GM23248 (cell line): ENCODE measurements around the gene SMCHD1. TPM values are rescaled to one million over a fixed set of nuclear protein-coding genes. Genes with fewer than 3 reads are reported as not detected.

ENCODE experiments used
- DNase-seq: peaks from one replicate; pipeline ENCODE4 v3.0.0-alpha.2; 2015
- H2AFZ ChIP-seq: fragments of 200-600 bp; sonication (generic); 2 replicates; pipeline ENCODE4 v1.6.1; 2016; ENCODE audit warnings: antibody characterized with exemption
- H3F3A ChIP-seq: fragments of 200-600 bp; sonication (generic); 2 replicates; pipeline ENCODE4 v1.6.1; 2016; ENCODE audit warnings: mild to moderate bottlenecking, antibody characterized with exemption, mixed run types; ENCODE audit not compliant: insufficient read depth
- H3K27ac ChIP-seq: fragments of 200-600 bp; sonication (generic); 2 replicates; pipeline ENCODE4 v1.5.1; 2016; ENCODE audit warnings: mild to moderate bottlenecking
- H3K27me3 ChIP-seq: fragments of 200-600 bp; sonication (generic); replicated peaks from 2 replicates; pipeline ENCODE4 v1.6.1; 2016; ENCODE audit warnings: mild to moderate bottlenecking; ENCODE audit not compliant: insufficient read depth
- H3K36me3 ChIP-seq: fragments of 200-600 bp; sonication (generic); 2 replicates; pipeline ENCODE4 v1.6.1; 2016; ENCODE audit warnings: low read depth, mild to moderate bottlenecking
- H3K4me1 ChIP-seq: fragments of 200-600 bp; sonication (generic); 2 replicates; pipeline ENCODE4 v1.6.1; 2016; ENCODE audit warnings: mild to moderate bottlenecking; ENCODE audit not compliant: insufficient read depth
- H3K4me2 ChIP-seq: fragments of 200-600 bp; sonication (generic); one replicate; pipeline ENCODE4 v1.6.1; 2016; ENCODE audit warnings: mild to moderate bottlenecking; ENCODE audit not compliant: unreplicated experiment
- H3K4me3 ChIP-seq: fragments of 200-600 bp; sonication (generic); 2 replicates; pipeline ENCODE4 v1.5.1; 2016; ENCODE audit warnings: mild to moderate bottlenecking
- H3K79me2 ChIP-seq: fragments of 200-600 bp; sonication (generic); 2 replicates; pipeline ENCODE4 v1.6.1; 2016; ENCODE audit warnings: mild to moderate bottlenecking; ENCODE audit not compliant: insufficient read depth
- H3K9ac ChIP-seq: fragments of 200-600 bp; sonication (generic); 2 replicates; pipeline ENCODE4 v1.6.1; 2016; ENCODE audit warnings: mild to moderate bottlenecking
- H3K9me2 ChIP-seq: fragments of 200-600 bp; sonication (generic); 2 replicates; pipeline ENCODE4 v1.6.1; 2016; ENCODE audit warnings: mixed run types, mild to moderate bottlenecking, moderate library complexity; ENCODE audit not compliant: insufficient read depth
- H3K9me3 ChIP-seq: fragments of 200-600 bp; sonication (generic); one replicate; pipeline ENCODE4 v1.6.1; 2017; ENCODE audit warnings: low read depth
- H4K20me1 ChIP-seq: fragments of 200-600 bp; sonication (generic); 2 replicates; pipeline ENCODE4 v1.6.0; 2016; ENCODE audit not compliant: insufficient read depth
- EZH2 ChIP-seq: fragments of 200-600 bp; sonication (generic); IDR thresholded peaks from 2 replicates; pipeline ENCODE4 v1.6.1; 2018; ENCODE audit warnings: antibody characterized with exemption, mild to moderate bottlenecking; ENCODE audit not compliant: insufficient read depth, poor library complexity, severe bottlenecking
- EZH2phosphoT487 ChIP-seq: fragments of 200-600 bp; sonication (generic); IDR thresholded peaks from 2 replicates; pipeline ENCODE4 v1.6.1; 2018; ENCODE audit warnings: antibody characterized with exemption, moderate library complexity, mild to moderate bottlenecking, low read depth; ENCODE audit not compliant: insufficient read depth
- WGBS, 2 experiments: methylation state at CpG; one replicate each; pipeline ENCODE4 v1.1.6; 2015 to 2017; ENCODE audit warnings: low lambda C conversion rate in 2 of 2, low coverage in 1 of 2; ENCODE audit errors: missing lambda C conversion rate in 2 of 2; 5-methylcytosine and 5-hydroxymethylcytosine counted together
- in situ Hi-C: fragments of 300-500 bp; cut with MboI; formaldehyde crosslinking; loops from 2 replicates; pipeline ENCODE4 v1.15.0; 2020
- polyA plus RNA-seq: library from polyadenylated mRNA; unstranded; fragments of >200 nt; fragmentation: Nextera tagmentation; extraction: Ambion mirVana; gene quantifications from 2 replicates; pipeline ENCODE4 v1.2.1, GENCODE V29; 2016
- total RNA-seq: library from RNA; depleted of rRNA; stranded (reverse); fragments of >200 nt; shearing (Covaris generic); gene quantifications from 2 replicates; pipeline ENCODE4 v1.2.3, GENCODE V29; 2014; rRNA removed

SMCHD1 gene
- 34.0 and 38.8 TPM in 2 replicates for total RNA-seq
- polyA plus RNA-seq, result 4.4 and 6.4 TPM in 2 replicates

DNA sequence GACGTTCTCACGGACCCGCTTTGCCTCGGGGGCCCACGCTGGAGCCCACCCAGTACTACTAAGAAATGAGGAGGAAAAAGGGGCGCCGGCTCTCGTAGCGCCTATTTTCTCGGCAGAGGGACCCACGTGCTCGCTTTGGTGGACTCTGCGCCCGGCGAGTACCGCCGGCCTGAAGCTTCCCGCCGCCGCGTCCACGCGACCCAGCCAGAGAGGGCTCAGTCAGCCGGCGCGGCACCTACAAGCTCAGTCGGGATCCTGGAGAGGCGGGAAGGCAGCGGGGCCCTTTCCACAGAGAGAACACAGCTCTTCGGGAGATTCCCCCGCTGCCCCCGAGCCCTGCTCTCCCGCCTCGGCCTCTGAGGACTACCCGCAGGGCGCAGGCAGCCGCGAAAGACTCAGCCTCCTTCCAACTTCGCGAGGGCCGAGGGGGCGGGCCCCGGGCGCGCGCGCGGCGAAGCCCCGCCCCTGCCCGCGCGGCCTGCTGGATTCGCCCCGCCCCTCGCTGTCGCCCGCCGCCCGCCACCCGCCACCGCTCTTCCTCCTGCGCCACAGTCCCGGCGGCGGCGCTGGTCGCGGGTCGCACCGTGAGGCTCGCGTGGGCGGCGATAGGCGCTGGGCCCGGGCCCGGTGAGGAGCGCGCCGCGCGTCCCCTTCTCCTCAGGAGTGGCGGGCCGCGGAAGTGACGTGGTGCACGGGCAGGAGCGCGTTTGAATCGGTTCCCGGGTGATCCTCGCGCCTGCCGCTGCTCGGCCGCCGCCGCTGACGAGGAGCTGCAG, at the start of gene SMCHD1:
Gene SMCHD1, plus strand, starts transcription at position 549 of the 776 bp plus-strand sequence. CDS start 350 bp downstream, outside the sequence.
- Histone ChIP-seq H3K4me3 (peak within 1 kb of the TSS; percentile 80), H4K20me1 (peaks cover 4% of the 10 kb centered on the region; the same call in 1 of the 2 replicates), H3K36me3 (no peaks in the 10 kb centered on the region), H3K27me3 (no peaks in the 10 kb centered on the region), H3K4me2 (peak within 1 kb of the TSS; percentile 90), H3K9me2 (no peaks in the 10 kb centered on the region), H3K4me1 (peaks cover 23% of the 10 kb centered on the region), H2AFZ (peak within 1 kb of the TSS; percentile 84), H3K79me2 (peaks cover 46% of the 10 kb centered on the region), H3F3A (peaks cover 15% of the 10 kb centered on the region), H3K9me3 (no peaks in the 10 kb centered on the region), H3K9ac (peak within 1 kb of the TSS; percentile 93), H3K27ac (peak within 1 kb of the TSS; percentile 82)
- in situ Hi-C loops, result no loop called here
- WGBS, 2 experiments, result 1 to 2% methylated on average over 50 to 71 of the region's 100 CpGs
- TF ChIP-seq EZH2 (no peak), EZH2phosphoT487 (no peak)
- peak; percentile 92 for DNase-seq

- TF ChIP-seq EZH2phosphoT487 (no peak), EZH2 (no peak)
- no peaks in the 10 kb centered on the region for H3F3A ChIP-seq
- no peak overlapping the region for H3K9ac ChIP-seq
- H3K9me3 ChIP-seq, result no peaks in the 10 kb centered on the region
- H4K20me1 ChIP-seq, result no peaks in the 10 kb centered on the region
- no peaks in the 10 kb centered on the region for H3K27me3 ChIP-seq
- peaks cover 3% of the 10 kb centered on the region; the same call in 1 of the 2 replicates for H3K36me3 ChIP-seq
- no peaks in the 10 kb centered on the region for H3K9me2 ChIP-seq
- peaks cover 4% of the 10 kb centered on the region; the same call in 1 of the 2 replicates for H3K4me1 ChIP-seq
- no peak overlapping the region for H3K4me3 ChIP-seq
- peak overlapping the region; percentile 63 for H2AFZ ChIP-seq
- no peaks in the 10 kb centered on the region for H3K79me2 ChIP-seq
- peak overlapping the region; percentile 48 for H3K4me2 ChIP-seq
- 96 to 100% methylated on average over 2 of the region's 2 CpGs for WGBS, 2 experiments
- no peak overlapping the region for H3K27ac ChIP-seq
- in situ Hi-C loops, result no loop called here
- DNase-seq, result no peak
Observed at GRCh38 chr18:2606335-2606734, 49.2 kb upstream of the SMCHD1 start.

DNA sequence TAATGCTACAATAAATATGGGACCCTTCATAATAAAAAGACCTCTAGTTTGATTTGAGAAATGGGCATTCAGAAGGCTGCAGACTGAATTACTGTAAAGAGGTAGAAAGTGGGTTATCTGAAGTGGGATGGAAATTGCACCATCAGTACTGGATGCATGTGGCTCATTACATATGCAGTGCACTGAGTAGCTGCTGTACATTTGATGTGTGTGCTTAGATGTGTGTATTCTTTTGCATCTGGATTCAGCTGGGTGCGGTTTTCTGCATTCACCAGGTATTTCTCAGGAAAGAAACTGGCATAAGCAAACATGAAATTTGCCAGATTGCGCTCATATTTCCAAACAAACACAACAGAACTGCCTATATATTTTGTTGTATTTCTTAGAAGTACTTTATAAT, 45.9 kb upstream of the SMCHD1 start:
- 92 to 100% methylated on average over 2 of the region's 2 CpGs for WGBS, 2 experiments

GRCh38 chr18:2610549-2610948, 45.0 kb upstream of the SMCHD1 start:
- Histone ChIP-seq H3K27me3 (no peaks in the 10 kb centered on the region), H3K9me2 (no peaks in the 10 kb centered on the region), H3K4me3 (no peak overlapping the region), H3K4me2 (no peak overlapping the region), H3K27ac (no peak overlapping the region), H2AFZ (0 out of 2 replicates have a peak overlapping the region, but pooled peaks have one; percentile 27), H4K20me1 (no peaks in the 10 kb centered on the region), H3K79me2 (no peaks in the 10 kb centered on the region), H3K36me3 (peaks cover 3% of the 10 kb centered on the region; the same call in 1 of the 2 replicates), H3F3A (no peaks in the 10 kb centered on the region), H3K4me1 (peaks cover 4% of the 10 kb centered on the region; the same call in 1 of the 2 replicates), H3K9me3 (no peaks in the 10 kb centered on the region), H3K9ac (no peak overlapping the region)
- TF ChIP-seq EZH2 (no peak), EZH2phosphoT487 (no peak)
- 81 to 83% methylated on average over 5 of the region's 5 CpGs for WGBS, 2 experiments
- no peak for DNase-seq
- in situ Hi-C loops, result no loop called here

More for the DNA sequence above, 45.9 kb upstream of the SMCHD1 start:
- peaks cover 3% of the 10 kb centered on the region; the same call in 1 of the 2 replicates for H3K36me3 ChIP-seq
- in situ Hi-C loops, result no loop called here
- DNase-seq, result no peak
- H3K79me2 ChIP-seq, result no peaks in the 10 kb centered on the region
- no peak overlapping the region for H2AFZ ChIP-seq
- H3K9me3 ChIP-seq, result no peaks in the 10 kb centered on the region
- no peaks in the 10 kb centered on the region for H3K9me2 ChIP-seq
- H3K4me1 ChIP-seq, result peaks cover 4% of the 10 kb centered on the region; the same call in 1 of the 2 replicates
- no peak overlapping the region for H3K4me2 ChIP-seq
- H3K27me3 ChIP-seq, result no peaks in the 10 kb centered on the region
- TF ChIP-seq EZH2 (no peak), EZH2phosphoT487 (no peak)
- no peak overlapping the region for H3K9ac ChIP-seq
- H3F3A ChIP-seq, result no peaks in the 10 kb centered on the region
- H4K20me1 ChIP-seq, result no peaks in the 10 kb centered on the region
- no peak overlapping the region for H3K4me3 ChIP-seq
- H3K27ac ChIP-seq, result no peak overlapping the region
